NCI-H748 (cell line): ENCODE data around the gene SNAP25.

ENCODE experiments used
- DNase-seq: peaks from one replicate; lab custom pipeline; 2025; ENCODE audit not compliant: unreplicated experiment; lab: John Stamatoyannopoulos, UW

Gene SNAP25

DNA sequence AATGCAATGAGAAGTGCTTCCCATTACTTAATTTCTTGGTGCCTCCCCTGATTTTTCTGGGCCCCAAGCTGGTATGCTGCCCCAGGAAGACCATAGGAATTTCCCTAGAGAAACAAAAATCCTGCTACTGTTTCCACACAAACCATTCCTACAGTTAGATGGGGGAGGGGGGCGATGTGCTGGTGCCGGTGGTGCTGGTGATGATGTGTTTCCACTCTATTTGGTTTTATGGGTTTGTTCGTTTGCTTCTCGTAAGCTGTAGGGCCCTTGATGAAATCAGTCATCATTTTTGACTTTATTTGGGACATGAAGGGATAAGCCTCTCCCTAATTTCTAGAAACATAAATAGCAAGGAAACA, 110.2 kb downstream of the SNAP25 start:
- no peak for DNase-seq

DNA sequence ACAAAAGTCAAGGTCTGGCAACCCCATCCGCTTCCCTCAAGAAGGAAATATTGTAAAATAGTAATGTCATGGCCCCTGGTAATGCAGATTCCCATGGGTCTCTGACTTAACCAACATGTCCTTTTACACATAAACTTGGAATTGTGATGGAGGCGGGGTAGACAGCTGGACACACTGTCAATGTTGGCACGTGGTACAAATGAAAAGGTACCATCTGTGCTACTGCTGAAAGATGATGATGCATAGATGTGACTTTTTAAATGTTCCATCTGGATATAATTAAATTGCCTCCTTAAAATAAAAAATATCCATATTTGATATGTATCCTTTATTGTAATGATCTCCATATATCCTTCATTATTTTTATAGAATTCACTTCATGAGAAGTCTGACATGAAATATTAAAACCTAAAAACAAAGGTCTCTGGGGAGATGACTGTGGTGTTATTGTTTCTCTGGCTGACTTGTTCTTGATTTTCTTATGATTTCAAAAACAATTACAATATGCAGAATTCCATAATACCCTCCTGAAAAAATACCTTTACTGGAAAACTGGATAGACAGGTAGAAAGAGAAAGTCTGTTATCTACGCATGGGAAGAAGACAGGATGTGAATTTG, 110.9 kb downstream of the SNAP25 start:
- DNase-seq: no peak

DNA sequence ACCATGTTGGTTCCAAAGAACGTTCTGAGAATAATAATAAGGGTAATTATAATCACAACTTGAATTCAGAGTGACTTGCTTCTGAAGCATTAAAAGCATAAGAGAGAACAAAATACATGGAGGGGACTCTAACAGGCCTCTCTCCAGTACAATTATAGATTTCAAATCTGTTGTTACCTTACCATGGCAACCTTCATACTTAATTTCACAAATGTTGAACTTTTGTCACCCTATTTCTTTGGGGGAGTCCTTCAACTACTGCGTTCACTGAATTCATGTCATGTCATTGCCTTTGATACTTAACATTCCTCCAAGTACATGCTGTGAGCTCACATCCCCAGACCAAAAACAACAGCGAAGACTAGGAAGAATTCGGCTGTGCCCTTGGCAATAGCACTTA, 111.4 kb downstream of the SNAP25 start:
- DNase-seq: no peak

DNA sequence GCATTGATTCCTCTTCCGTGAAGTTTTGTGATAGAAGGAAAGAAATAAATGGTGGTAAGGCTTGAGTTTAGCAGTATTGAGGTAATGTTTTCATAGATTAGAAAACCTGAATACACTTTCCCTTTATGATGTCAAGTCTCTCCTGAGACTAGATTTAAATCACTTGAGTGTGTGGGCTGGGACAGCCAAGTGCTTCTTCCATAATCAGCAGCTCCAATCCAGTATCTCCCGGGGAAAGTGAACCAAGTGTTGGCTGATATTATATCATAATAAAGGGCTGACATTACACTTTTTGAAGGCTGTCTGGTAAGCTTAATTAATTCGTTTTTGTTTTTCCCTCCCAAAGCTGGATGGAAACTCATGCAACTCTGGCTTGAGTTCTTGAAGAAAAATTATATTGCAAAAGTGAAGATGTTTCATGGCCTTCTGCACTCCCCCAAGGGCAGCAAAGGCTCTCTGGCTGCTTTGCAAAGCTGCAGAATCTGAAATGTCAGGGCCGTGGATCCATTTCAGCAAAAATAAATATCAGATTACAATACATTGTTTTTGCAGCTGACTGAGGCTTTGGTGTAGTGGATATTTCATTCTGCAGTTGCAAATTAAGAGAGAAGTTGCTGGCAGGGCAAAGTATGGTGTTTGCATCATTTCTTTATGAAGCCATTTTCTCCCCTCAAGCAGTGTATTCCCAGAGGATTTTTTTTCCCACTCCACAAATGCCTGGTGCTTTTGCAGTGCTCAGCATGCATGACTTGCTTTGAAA, 114.2 kb downstream of the SNAP25 start:
- DNase-seq: peak; percentile 20

DNA sequence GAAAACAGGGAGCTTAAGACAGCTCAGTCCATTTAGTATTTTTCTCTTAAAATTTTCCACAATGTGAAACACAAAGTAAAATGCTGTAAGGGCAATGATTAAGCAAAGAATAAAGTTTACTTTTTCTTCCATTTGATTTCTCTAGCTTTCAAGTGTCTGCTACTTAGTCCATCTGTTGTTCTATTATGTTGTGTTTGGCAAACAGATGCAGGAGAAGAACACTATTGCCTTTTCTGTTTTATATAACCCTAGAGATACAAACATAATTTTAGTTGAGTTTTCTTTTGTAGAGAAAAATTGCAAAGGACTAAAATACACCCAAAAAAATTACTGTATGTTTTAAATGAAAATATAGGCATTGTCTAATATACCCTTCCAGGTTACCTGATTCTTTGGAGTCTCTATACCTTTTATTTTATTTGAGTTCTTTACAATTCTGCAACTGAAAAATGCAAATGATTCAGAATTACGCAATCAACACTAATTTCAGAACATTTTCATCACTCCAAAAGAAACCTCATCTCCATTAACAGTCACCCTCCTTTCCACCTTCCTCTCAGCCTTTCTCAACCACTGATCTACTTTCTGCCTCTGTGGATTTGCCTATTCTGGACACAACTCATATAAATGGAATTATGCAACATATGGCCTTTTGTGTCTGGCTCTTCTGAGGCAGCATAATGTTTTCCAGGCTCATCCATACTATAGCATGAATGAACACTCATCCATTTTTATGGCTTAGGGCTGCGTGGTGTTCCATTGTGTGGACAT, 118.5 kb downstream of the SNAP25 start:
- DNase-seq: peak; percentile 52

DNA sequence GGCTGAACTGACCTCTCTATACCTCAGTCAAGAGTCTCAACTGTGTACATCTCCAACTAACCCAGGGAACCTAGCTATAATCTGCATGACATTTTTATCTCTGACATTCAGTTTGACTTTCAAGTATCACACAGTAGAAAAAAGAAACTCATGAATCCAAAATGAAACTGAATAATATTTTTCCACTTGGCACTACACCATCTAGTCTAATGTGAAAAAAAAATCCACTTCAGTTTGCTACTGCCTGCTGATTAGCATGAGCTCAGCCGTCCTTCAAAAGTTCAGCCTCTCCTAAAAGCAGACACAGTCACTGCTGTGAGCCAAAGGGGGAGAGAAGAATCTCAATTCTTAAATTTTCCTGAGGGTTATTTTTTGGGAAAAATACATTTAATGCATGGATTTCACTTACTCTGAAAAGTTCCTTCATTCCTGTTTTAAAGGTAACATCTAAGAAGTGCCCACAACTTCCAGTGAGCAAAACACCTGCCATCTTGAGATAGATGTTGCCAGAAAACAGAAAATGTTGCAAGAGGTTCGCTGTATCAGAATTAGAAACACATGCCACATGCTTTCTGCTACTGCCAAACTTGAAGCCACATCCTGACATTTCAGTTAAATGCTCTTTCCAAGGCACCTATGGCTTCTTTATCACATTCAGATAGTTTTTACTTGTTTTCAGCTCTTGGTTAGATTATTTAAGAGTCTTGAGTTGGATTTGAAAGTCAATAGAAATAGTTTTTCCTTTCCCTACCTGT, 120.0 kb downstream of the SNAP25 start:
- DNase-seq: no peak

DNA sequence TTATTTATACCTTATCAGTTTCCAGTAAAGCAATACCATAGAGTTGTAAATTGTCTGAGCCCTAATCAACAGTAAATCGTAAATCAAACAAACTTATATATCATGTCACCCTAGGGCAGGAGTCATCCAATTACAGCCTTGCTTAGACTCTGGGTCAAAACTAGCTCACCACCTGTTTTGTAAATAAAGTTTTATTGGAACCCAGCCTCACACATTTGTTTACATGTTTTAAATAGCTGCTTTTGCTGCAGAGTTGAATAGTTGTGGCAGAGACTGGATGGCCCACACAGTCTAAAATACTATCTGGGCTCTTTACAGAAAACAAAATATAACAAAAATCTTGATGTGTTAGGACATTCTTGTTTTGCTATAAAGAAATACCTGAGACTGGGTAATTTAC, 121.0 kb downstream of the SNAP25 start:
- no peak for DNase-seq

DNA sequence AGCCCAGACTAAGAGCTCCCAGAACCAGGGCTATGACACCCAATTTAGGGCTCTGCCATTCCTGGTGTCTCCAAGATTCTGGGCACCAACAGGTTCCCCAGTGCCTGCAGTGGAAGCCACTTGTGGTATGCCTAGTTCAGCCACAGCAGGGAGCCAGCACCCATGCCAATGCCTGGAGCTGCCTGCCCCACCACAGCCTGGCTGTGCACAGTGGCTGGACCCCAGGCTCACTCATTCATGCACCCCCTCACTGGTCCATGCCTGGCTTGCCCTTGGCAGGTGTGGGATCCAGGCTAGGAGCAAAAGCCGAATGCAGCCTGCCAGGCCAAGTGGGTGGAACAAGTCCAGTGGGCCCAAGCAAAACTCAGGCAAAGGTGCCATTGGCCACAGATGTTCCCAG, 123.5 kb downstream of the SNAP25 start:
- no peak for DNase-seq

DNA sequence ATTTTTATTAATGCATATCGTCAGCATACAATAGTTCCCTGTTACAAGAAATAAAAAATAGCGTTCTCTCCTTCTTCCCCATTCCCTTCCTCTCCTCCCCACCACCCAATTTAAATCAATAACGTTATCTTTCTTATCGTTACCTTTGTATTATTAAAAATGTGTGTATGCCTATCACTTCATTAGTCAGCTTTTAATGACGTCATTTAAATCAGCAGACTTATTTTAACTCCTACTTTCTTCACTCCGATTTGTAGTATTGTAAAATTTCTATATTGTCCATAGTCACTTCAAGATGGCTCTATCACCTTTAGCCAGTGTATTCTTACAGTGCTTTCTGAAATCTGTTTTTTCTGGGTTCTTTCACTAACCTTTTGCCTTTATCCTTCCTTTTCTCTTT, 126.3 kb downstream of the SNAP25 start:
- DNase-seq: no peak

DNA sequence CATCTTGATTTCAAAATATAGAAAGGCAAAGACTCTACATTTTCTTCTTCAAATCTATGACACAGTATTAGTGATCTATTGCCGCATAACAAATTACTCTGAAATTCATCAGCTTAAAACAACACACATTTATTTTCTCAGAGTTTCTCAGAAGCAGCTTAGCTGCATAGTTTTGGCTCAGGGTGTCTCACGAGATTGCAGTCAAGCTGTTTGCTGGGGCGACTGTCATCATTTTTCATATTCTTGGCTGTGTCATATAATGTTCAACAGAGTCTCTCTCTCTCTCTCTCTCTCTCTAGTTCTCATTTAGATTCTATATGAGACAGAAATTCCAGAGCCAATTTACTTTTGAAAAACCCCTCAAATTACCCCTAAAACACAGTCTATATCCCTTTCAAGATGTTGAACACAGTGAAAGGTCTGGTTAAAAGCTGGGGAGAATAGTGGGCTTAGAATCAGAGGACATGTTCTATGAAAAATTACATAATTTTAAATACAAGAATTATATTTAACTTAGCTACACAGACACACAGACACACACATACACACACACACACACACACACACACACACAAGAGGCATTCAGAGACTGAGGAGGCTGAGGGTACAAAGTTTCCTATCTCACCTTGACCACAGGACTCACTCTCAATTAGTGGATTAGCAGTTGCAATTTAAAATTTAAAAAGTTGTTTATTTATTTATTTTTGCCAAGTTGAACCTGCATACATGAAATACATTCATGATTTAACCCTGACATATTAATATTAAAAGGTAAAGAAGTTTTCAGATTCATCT, 128.7 kb downstream of the SNAP25 start:
- DNase-seq: no peak

DNA sequence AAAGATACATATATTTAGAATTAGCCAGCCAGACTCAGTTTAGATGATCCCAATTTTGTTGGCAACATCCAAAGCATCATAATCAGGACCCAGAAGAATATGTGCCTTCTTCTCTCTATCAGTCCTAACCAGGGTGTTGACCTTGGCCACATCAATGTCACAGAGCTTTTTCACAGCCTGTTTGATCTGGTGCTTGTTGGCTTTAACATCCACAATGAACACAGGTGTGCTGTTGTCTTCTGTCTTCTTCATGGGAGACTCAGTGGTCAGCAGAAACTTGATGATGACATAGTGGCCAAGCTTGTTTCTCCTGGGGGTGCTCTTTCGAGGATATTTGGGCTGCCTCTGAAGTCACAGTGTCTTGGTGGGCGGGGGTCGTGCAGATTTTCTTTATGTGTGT, 130.5 kb downstream of the SNAP25 start:
- no peak for DNase-seq

DNA sequence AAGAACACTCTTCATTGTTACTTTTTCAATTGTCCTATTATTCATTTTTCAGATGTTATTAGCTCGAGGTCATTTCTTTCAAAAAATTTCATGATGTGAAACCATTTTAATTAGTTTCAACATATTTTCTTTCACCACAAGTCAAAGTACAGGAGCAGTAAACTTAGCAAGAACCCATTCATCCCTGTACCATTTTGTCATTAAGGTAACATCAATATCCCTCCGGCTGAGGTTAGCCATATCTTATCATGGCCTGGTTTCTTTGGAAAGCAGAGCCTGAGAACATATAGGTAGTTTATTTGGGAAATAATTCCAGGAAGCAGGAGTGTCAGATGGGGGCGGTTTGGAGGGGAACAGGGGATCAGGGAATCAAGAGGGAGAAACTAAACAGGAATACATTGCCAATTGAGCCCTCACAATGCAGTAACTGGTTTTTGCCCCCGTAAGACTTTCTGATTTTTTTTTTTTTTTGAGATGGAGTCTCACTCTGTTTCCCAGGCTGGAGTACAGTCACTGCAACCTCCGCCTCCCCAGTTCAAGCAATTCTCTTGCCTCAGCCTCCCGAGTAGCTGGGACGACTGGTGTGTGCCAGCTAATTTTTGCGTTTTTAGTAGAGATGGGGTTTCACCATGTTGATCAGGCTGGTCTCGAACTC, 131.7 kb downstream of the SNAP25 start:
- DNase-seq: no peak

DNA sequence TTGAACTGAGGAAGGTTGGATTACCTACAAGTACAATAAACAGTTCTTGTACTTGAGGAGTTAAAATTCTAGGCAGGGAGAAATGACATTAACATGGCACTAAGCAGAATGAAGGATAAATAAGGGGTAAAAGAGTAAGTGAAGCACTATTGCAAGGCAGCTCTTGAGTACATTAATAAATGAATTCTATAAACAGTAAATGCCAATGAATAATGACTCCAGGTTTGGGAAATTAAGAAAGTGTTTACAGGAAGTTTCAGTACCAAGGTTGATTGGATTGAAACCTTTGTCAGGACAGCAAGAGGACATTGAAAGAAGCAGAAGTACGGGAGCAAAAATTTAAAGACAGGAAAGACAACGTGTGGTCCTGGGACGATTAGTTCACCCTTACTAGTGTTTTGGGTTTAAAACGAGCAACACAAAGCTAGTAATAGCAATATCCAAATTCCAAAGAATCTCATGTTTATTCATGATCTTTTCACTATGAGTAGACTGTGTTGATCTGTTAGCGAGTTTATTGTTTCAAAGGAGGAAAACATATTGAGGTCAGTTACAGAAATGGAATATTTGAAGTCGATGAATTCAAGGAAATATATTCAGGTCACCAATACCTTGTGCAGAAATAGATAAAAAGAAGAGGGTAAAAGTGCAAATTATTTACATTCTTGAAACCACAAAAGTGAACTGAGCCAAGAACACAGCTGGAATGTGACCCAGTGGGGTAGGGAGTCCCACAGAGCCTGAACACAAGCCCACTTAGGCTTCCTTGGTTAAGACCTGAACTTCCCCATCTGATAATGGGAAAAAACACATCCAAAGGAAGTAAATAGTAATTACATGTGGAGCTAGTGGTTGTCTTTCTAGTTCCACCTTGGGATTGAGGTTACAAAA, 134.5 kb downstream of the SNAP25 start:
- no peak for DNase-seq

DNA sequence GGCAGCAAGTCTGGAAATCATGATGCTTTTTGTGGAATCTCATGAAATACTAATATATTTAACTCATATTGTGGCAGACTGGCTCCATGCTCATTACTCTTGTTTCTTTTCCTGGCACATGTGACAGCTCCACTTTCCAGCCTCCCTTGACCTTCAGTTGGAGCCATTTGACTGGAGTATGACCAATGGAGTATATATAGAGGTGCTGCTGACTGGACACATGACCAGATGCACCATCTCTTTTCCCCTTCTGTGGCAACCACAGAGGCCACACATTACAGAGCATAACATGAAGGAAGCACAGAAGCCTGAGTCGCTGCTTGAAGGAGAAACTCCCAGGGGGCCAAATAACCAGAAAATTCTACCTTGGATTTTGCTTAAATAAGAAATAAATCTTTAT, 138.0 kb downstream of the SNAP25 start:
- no peak for DNase-seq
